ENCODE results near the gene C8A. TPM values are rescaled to one million over a fixed set of nuclear protein-coding genes. Genes with fewer than 3 reads are reported as not detected.
A peak's percentile ranks its signal among the peaks of the same experiment; 100 is the strongest.

The C8A gene
- total and polyA plus RNA-seq, 2 donors (not counting 1 experiment from before 2014, with no cell fraction given) = not detected

- H3K79me2 ChIP-seq (ENCODE audit: control insufficient read depth, insufficient read depth, low read length) = no peaks in the 10 kb centered on the region
- H3K4me1 ChIP-seq (ENCODE audit: control insufficient read depth, extremely low read depth, insufficient read depth, low read length) = peaks cover 3% of the 10 kb centered on the region
- H3K27me3 ChIP-seq (ENCODE audit: control insufficient read depth, insufficient read depth, low read length) = no peaks in the 10 kb centered on the region
- no peak overlapping the region for H3K9ac ChIP-seq (ENCODE audit: insufficient read depth, low read length)
- no peaks in the 10 kb centered on the region for H3K9me3 ChIP-seq (ENCODE audit: control insufficient read depth, insufficient read depth, low read depth, low read length)
- H3K27ac ChIP-seq (ENCODE audit: insufficient read depth, low read length) = no peak overlapping the region
- DNase-seq (ENCODE audit: low read depth in 2 of 2) = no peak
- H3K4me2 ChIP-seq (ENCODE audit: extremely low read depth, insufficient read depth, low read length) = no peak overlapping the region
- H2AFZ ChIP-seq (ENCODE audit: low read length) = no peak overlapping the region
- H3K36me3 ChIP-seq (ENCODE audit: control insufficient read depth, insufficient read depth, low read length) = no peaks in the 10 kb centered on the region
- no peaks in the 10 kb centered on the region for H4K20me1 ChIP-seq (ENCODE audit: control insufficient read depth, extremely low read depth, insufficient read depth, low read length)
- H3K4me3 ChIP-seq (replicated peaks in 1 of 4; ENCODE audit: control extremely low read depth in 1 of 4, insufficient read depth in 1 of 4, low read depth in 3 of 4, low read length in 4 of 4) = no peak overlapping the region
- no peak for TF ChIP-seq EZH2 (IDR thresholded peaks at IDR 0.05; ENCODE audit: low read length, missing control alignments)
- TF ChIP-seq, protein P1, sequence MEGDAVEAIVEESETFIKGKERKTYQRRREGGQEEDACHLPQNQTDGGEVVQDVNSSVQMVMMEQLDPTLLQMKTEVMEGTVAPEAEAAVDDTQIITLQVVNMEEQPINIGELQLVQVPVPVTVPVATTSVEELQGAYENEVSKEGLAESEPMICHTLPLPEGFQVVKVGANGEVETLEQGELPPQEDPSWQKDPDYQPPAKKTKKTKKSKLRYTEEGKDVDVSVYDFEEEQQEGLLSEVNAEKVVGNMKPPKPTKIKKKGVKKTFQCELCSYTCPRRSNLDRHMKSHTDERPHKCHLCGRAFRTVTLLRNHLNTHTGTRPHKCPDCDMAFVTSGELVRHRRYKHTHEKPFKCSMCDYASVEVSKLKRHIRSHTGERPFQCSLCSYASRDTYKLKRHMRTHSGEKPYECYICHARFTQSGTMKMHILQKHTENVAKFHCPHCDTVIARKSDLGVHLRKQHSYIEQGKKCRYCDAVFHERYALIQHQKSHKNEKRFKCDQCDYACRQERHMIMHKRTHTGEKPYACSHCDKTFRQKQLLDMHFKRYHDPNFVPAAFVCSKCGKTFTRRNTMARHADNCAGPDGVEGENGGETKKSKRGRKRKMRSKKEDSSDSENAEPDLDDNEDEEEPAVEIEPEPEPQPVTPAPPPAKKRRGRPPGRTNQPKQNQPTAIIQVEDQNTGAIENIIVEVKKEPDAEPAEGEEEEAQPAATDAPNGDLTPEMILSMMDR (conservative IDR thresholded peaks at IDR 0.05 in 1 of 2, IDR thresholded peaks at IDR 0.05 in 1 of 2; ENCODE audit: low read depth in 1 of 2, low read length in 2 of 2) = no peak
Observed at GRCh38 chr1:56830052-56830451, 24.5 kb upstream of the C8A start.

DNA sequence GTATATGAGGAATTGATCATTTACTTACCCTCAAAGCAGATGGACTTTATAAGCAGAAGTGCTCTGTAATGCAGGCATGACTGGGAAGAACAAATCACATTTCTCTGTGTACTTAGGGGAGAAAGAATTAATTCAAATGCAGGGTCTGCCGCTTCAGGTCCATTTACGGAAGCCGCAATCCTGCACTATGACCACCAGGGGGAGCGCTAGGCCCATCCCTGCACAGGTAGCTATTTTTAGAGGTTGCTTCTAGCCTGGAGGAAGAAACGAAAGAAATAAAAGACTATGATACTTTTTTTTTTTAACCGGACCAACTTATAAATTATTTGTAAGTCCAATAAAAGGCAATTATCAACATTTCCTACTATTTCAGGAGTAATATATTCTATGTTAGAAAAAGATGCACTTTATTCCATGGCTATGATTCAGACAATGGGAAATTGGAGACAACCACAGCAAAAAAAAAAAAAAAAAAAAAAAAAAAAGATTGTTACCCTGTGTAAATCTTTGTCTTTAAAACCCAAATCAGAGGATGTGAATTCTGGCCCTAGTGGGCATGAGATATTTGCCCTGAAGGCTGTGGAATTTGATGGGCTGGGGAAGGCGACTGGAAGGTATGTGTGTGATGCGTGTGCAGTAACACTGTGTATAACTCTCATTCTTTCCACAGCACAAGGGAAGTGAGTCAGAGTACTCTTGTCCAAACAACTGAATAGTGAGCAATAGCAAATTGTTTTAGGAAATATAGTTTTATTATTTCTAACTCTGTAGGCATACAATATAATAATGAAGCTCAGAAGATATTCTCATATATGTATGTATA lies 22.5 kb upstream of the C8A start:
- Histone ChIP-seq H4K20me1 (ENCODE audit: control insufficient read depth, extremely low read depth, insufficient read depth, low read length) (no peaks in the 10 kb centered on the region), H3K9ac (ENCODE audit: insufficient read depth, low read length) (no peak overlapping the region), H3K4me2 (ENCODE audit: extremely low read depth, insufficient read depth, low read length) (peak overlapping the region; percentile 63), H3K27ac (ENCODE audit: insufficient read depth, low read length) (peak overlapping the region; percentile 11), H2AFZ (ENCODE audit: low read length) (no peak overlapping the region), H3K36me3 (ENCODE audit: control insufficient read depth, insufficient read depth, low read length) (no peaks in the 10 kb centered on the region), H3K4me1 (ENCODE audit: control insufficient read depth, extremely low read depth, insufficient read depth, low read length) (peaks cover 3% of the 10 kb centered on the region), H3K79me2 (ENCODE audit: control insufficient read depth, insufficient read depth, low read length) (no peaks in the 10 kb centered on the region), H3K4me3 (replicated peaks in 1 of 4; ENCODE audit: control extremely low read depth in 1 of 4, insufficient read depth in 1 of 4, low read depth in 3 of 4, low read length in 4 of 4) (peak overlapping the region in 1 of 4 experiments; percentile 29), H3K9me3 (ENCODE audit: control insufficient read depth, insufficient read depth, low read depth, low read length) (no peaks in the 10 kb centered on the region), H3K27me3 (ENCODE audit: control insufficient read depth, insufficient read depth, low read length) (no peaks in the 10 kb centered on the region)
- DNase-seq (ENCODE audit: low read depth in 2 of 2) = peak; percentile 90 to 98
- TF ChIP-seq, protein P1 (conservative IDR thresholded peaks at IDR 0.05 in 1 of 2, IDR thresholded peaks at IDR 0.05 in 1 of 2; ENCODE audit: low read depth in 1 of 2, low read length in 2 of 2) = peak; percentile 95 to 97
- no peak for TF ChIP-seq EZH2 (IDR thresholded peaks at IDR 0.05; ENCODE audit: low read length, missing control alignments)

DNA sequence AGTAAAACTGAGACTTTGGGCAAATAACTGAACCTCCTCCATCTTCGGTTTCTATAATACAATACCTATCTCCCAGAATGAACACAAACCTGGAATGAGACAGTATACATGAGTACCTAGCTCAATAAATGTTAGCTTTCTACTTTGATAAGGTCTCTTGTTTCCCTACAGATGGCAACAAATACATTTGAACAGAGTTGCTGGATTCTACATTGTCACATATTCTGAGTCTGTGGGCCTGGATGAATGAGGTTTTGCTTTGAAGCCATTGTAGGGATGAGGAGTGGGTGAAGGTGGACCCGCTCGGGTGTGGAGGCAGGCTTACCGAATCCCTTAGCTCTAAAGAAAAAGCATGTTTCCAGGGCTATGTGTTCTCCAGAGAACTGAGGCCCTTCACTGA lies 21.5 kb upstream of the C8A start:
- no peak overlapping the region for H3K4me2 ChIP-seq (ENCODE audit: extremely low read depth, insufficient read depth, low read length)
- H3K9ac ChIP-seq (ENCODE audit: insufficient read depth, low read length) = no peak overlapping the region
- H2AFZ ChIP-seq (ENCODE audit: low read length) = peak overlapping the region; percentile 9

More for the DNA sequence above, 21.5 kb upstream of the C8A start:
- Histone ChIP-seq H3K27ac (ENCODE audit: insufficient read depth, low read length) (peak overlapping the region; percentile 36), H3K4me3 (replicated peaks in 1 of 4; ENCODE audit: control extremely low read depth in 1 of 4, insufficient read depth in 1 of 4, low read depth in 3 of 4, low read length in 4 of 4) (no peak overlapping the region), H3K4me1 (ENCODE audit: control insufficient read depth, extremely low read depth, insufficient read depth, low read length) (peaks cover 3% of the 10 kb centered on the region), H3K36me3 (ENCODE audit: control insufficient read depth, insufficient read depth, low read length) (no peaks in the 10 kb centered on the region), H3K9me3 (ENCODE audit: control insufficient read depth, insufficient read depth, low read depth, low read length) (no peaks in the 10 kb centered on the region), H4K20me1 (ENCODE audit: control insufficient read depth, extremely low read depth, insufficient read depth, low read length) (no peaks in the 10 kb centered on the region), H3K79me2 (ENCODE audit: control insufficient read depth, insufficient read depth, low read length) (no peaks in the 10 kb centered on the region), H3K27me3 (ENCODE audit: control insufficient read depth, insufficient read depth, low read length) (no peaks in the 10 kb centered on the region)
- TF ChIP-seq, protein P1 (conservative IDR thresholded peaks at IDR 0.05 in 1 of 2, IDR thresholded peaks at IDR 0.05 in 1 of 2; ENCODE audit: low read depth in 1 of 2, low read length in 2 of 2) = no peak
- TF ChIP-seq EZH2 (IDR thresholded peaks at IDR 0.05; ENCODE audit: low read length, missing control alignments) = no peak
- no peak for DNase-seq (ENCODE audit: low read depth in 2 of 2)

Measured in fibroblast of lung (primary cell).